A172 (cell line): ENCODE results near the gene ZNF423. TPM values are rescaled to one million over a fixed set of nuclear protein-coding genes. Genes with fewer than 3 reads are reported as not detected.

ENCODE experiments used
- total RNA-seq: library from RNA; depleted of rRNA; stranded (reverse); fragments of >200 nt; shearing (Covaris generic); gene quantifications from 2 replicates; pipeline ENCODE4 v1.2.3, GENCODE V29; 2014; rRNA removed

The ZNF423 gene
- total RNA-seq, 1 experiment from 2014 or later, result not detected

Other genes starting within 250 kb of the ZNF423 start
- 32.7 and 33.6 TPM in 2 replicates for gene CNEP1R1, start 169.1 kb upstream of the ZNF423 start, total RNA-seq
- 27.2 and 38.7 TPM in 2 replicates for gene HEATR3, start 209.9 kb upstream of the ZNF423 start, total RNA-seq